Caco-2 (cell line): ENCODE results near the gene PEG3. TPM values are rescaled to one million over a fixed set of nuclear protein-coding genes. Genes with fewer than 3 reads are reported as not detected.

Experiments
- BruUV-seq: library from RNA; stranded (reverse); fragments of 400-500 nt; replicated peaks from 2 replicates; lab custom pipeline; 2021; lab: Mats Ljungman, UMichigan
- CTCF ChIA-PET: fragments of 300-600 bp; sonication (Branson Sonifier 250); formaldehyde crosslinking; loops from one replicate; lab custom pipeline; 2022; ENCODE audit warnings: antibody characterized with exemption; lab: Charles Lee
- POLR2A ChIA-PET: fragments of 300-600 bp; sonication (Branson Sonifier 250); formaldehyde crosslinking; loops from one replicate; lab custom pipeline; 2022; ENCODE audit warnings: antibody characterized with exemption; lab: Charles Lee
- DNase-seq, 2 experiments: peaks; one replicate each; pipeline versions ENCODE4 v3.0.0 to v3.0.0-alpha.2; 2020 to 2022
- H3K27me3 ChIP-seq: replicated peaks from 2 replicates; pipeline ENCODE4 v1.6.0; 2011; ENCODE audit warnings: low read length; ENCODE audit not compliant: control insufficient read depth, insufficient read depth
- H3K36me3 ChIP-seq: 2 replicates; pipeline ENCODE4 v1.5.1; 2011; ENCODE audit warnings: low read length; ENCODE audit not compliant: control insufficient read depth, insufficient read depth
- H3K4me1 ChIP-seq: fragments of 250-450 bp; sonication (Bioruptor Pico); 2 replicates; pipeline ENCODE4 v1.5.1; 2020; ENCODE audit warnings: mild to moderate bottlenecking
- H3K4me3 ChIP-seq: 2 replicates; pipeline ENCODE4 v1.5.1; 2011; ENCODE audit warnings: low read depth, mild to moderate bottlenecking, control low read depth, low read length
- H3K9me3 ChIP-seq: fragments of 250-450 bp; sonication (Bioruptor Pico); 2 replicates; pipeline ENCODE4 v1.5.1; 2020; ENCODE audit warnings: mild to moderate bottlenecking, moderate library complexity
- H3K27ac Mint-ChIP-seq: one replicate; pipeline ENCODE4 v1.8.0; 2022; ENCODE audit warnings: mixed read lengths; ENCODE audit not compliant: unreplicated experiment
- H3K27me3 Mint-ChIP-seq: one replicate; pipeline ENCODE4 v1.8.0; 2022; ENCODE audit warnings: mixed read lengths; ENCODE audit not compliant: insufficient read depth, unreplicated experiment
- H3K36me3 Mint-ChIP-seq: one replicate; pipeline ENCODE4 v1.8.0; 2022; ENCODE audit warnings: mild to moderate bottlenecking, mixed read lengths; ENCODE audit not compliant: insufficient read depth, unreplicated experiment
- H3K4me1 Mint-ChIP-seq: one replicate; pipeline ENCODE4 v1.8.0; 2022; ENCODE audit warnings: low read depth, mixed read lengths; ENCODE audit not compliant: unreplicated experiment
- H3K4me3 Mint-ChIP-seq: one replicate; pipeline ENCODE4 v1.8.0; 2022; ENCODE audit warnings: mild to moderate bottlenecking, moderate library complexity, mixed read lengths; ENCODE audit not compliant: unreplicated experiment
- H3K9me3 Mint-ChIP-seq: one replicate; pipeline ENCODE4 v1.8.0; 2022; ENCODE audit warnings: mixed read lengths; ENCODE audit not compliant: unreplicated experiment
- CTCF ChIP-seq, 2 experiments: fragments of 200-600 bp in 1 of 2; IDR thresholded peaks; 1 replicate in 1 of 2; 2 replicates in 1 of 2; pipeline versions ENCODE4 v1.5.1 to v1.8.0; 2011 to 2022; ENCODE audit warnings: antibody characterized with exemption in 1 of 2, control low read depth in 1 of 2, inconsistent platforms in 1 of 2, low read depth in 1 of 2, low read length in 1 of 2, mild to moderate bottlenecking in 1 of 2, moderate library complexity in 1 of 2; ENCODE audit not compliant: insufficient read depth in 1 of 2, severe bottlenecking in 1 of 2, unreplicated experiment in 1 of 2
- intact Hi-C: fragments of 100-400 bp; cut with micrococcal nuclease; formaldehyde crosslinking; loops from one replicate; pipeline ENCODE4 v1.10.0; 2022; ENCODE audit not compliant: unreplicated experiment
- total RNA-seq: library from RNA; stranded (reverse); gene quantifications from 2 replicates; pipeline ENCODE4 v1.2.3, GENCODE V29; 2022

The PEG3 gene
- total RNA-seq, 1 experiment from 2014 or later = not detected

GRCh38 chr19:56839652-56840450, 675 bp downstream of the PEG3 start:
- Mint-ChIP-seq H3K27ac (no peak overlapping the region), H3K27me3 (no peaks in the 10 kb centered on the region), H3K4me1 (no peaks in the 10 kb centered on the region), H3K36me3 (no peaks in the 10 kb centered on the region), H3K9me3 (peaks cover 26% of the 10 kb centered on the region), H3K4me3 (no peak overlapping the region)
- no peak overlapping the region for H3K4me3 ChIP-seq
- H3K9me3 ChIP-seq = peaks cover 25% of the 10 kb centered on the region
- no peaks in the 10 kb centered on the region for H3K36me3 ChIP-seq
- H3K4me1 ChIP-seq = no peaks in the 10 kb centered on the region
- POLR2A ChIA-PET = no interaction called here
- no TSS peak for BruUV-seq
- no peak for DNase-seq
- CTCF ChIA-PET = no interaction called here
- no peaks in the 10 kb centered on the region for H3K27me3 ChIP-seq
- no peak for TF ChIP-seq CTCF (IDR thresholded peaks at IDR 0.05; ENCODE audit: insufficient read depth in 1 of 2, low read depth in 1 of 2, low read length in 1 of 2, severe bottlenecking in 1 of 2, unreplicated experiment in 1 of 2)
- intact Hi-C loops = no loop called here

GRCh38 chr19:56838909-56839651, 1.4 kb downstream of the PEG3 start:
- Mint-ChIP-seq H3K4me3 (no peak overlapping the region), H3K27me3 (no peaks in the 10 kb centered on the region), H3K36me3 (no peaks in the 10 kb centered on the region), H3K9me3 (peaks cover 30% of the 10 kb centered on the region), H3K27ac (no peak overlapping the region), H3K4me1 (no peaks in the 10 kb centered on the region)
- Histone ChIP-seq H3K36me3 (no peaks in the 10 kb centered on the region), H3K4me1 (no peaks in the 10 kb centered on the region), H3K27me3 (no peaks in the 10 kb centered on the region), H3K4me3 (no peak overlapping the region), H3K9me3 (peaks cover 25% of the 10 kb centered on the region)
- TF ChIP-seq CTCF (IDR thresholded peaks at IDR 0.05; ENCODE audit: insufficient read depth in 1 of 2, low read depth in 1 of 2, low read length in 1 of 2, severe bottlenecking in 1 of 2, unreplicated experiment in 1 of 2) = no peak
- intact Hi-C loops = no loop called here
- CTCF ChIA-PET = no interaction called here
- BruUV-seq = no TSS peak
- POLR2A ChIA-PET = no interaction called here
- DNase-seq = no peak

GRCh38 chr19:56838024-56838908, 2.3 kb downstream of the PEG3 start:
- no peak for DNase-seq
- Mint-ChIP-seq H3K27ac (no peak overlapping the region), H3K36me3 (no peaks in the 10 kb centered on the region), H3K4me3 (no peak overlapping the region), H3K4me1 (no peaks in the 10 kb centered on the region), H3K27me3 (no peaks in the 10 kb centered on the region), H3K9me3 (peaks cover 35% of the 10 kb centered on the region)
- Histone ChIP-seq H3K4me3 (no peak overlapping the region), H3K9me3 (peaks cover 21% of the 10 kb centered on the region), H3K36me3 (no peaks in the 10 kb centered on the region), H3K4me1 (no peaks in the 10 kb centered on the region), H3K27me3 (no peaks in the 10 kb centered on the region)
- no TSS peak for BruUV-seq
- ChIA-PET POLR2A (no interaction called here), CTCF (no interaction called here)
- TF ChIP-seq CTCF (IDR thresholded peaks at IDR 0.05; ENCODE audit: insufficient read depth in 1 of 2, low read depth in 1 of 2, low read length in 1 of 2, severe bottlenecking in 1 of 2, unreplicated experiment in 1 of 2) = no peak
- intact Hi-C loops = no loop called here
